ENCODE measurements around the gene LIN52.

- TF ChIP-seq EZH2phosphoT487 (IDR thresholded peaks at IDR 0.05; ENCODE audit: insufficient read depth, low read depth) (no peak), EZH2 (IDR thresholded peaks at IDR 0.05; ENCODE audit: insufficient read depth, poor library complexity, severe bottlenecking) (no peak)
These were observed 55.7 kb downstream of the LIN52 start for GRCh38 chr14:74140374-74140850.
